Peyer's patch (tissue), 4 donors: ENCODE data around the gene PQBP1.
"Not testable (repeated sequence)": the region's sequence is repeated elsewhere in the genome, so short reads cannot be mapped to it uniquely, and the experiment has no call there.

Source experiments
- POLR2A ChIP-seq, 2 donors: fragments of 450-650 bp; IDR thresholded peaks; one replicate each; pipeline ENCODE4 v1.5.1; 2017; ENCODE audit warnings: antibody characterized with exemption in 2 of 2, mild to moderate bottlenecking in 2 of 2, moderate library complexity in 2 of 2
- TF ChIP-seq, protein P1 (sequence below), 6 experiments: fragments of 450-650 bp in 4 of 6; fragments of 200-600 bp in 2 of 6; sonication (generic) in 1 of 6; IDR thresholded peaks; one replicate each; pipeline ENCODE4 v1.5.1; 2017 to 2019; ENCODE audit warnings: antibody characterized with exemption in 6 of 6, mild to moderate bottlenecking in 3 of 6, moderate library complexity in 1 of 6

DNA sequence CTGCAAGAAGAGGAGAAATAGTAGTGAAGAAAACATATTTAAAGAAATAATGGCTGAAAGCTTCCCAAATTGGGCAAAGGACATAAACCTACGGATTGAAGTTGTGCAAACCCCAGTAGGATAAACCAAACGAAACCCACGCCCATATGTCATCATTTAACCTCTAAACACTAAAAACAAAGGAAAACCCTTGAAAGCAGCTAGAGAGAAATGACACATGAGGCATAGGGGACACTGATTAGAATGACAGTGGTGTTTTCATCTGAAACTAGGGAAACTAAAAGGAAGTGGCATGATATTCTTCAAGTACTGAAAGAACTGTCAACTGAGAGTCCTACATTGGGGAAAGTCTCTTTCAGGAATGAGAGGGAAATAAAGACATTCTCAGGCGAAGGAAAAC, 20.8 kb upstream of the PQBP1 start:
- TF ChIP-seq, protein P1, sequence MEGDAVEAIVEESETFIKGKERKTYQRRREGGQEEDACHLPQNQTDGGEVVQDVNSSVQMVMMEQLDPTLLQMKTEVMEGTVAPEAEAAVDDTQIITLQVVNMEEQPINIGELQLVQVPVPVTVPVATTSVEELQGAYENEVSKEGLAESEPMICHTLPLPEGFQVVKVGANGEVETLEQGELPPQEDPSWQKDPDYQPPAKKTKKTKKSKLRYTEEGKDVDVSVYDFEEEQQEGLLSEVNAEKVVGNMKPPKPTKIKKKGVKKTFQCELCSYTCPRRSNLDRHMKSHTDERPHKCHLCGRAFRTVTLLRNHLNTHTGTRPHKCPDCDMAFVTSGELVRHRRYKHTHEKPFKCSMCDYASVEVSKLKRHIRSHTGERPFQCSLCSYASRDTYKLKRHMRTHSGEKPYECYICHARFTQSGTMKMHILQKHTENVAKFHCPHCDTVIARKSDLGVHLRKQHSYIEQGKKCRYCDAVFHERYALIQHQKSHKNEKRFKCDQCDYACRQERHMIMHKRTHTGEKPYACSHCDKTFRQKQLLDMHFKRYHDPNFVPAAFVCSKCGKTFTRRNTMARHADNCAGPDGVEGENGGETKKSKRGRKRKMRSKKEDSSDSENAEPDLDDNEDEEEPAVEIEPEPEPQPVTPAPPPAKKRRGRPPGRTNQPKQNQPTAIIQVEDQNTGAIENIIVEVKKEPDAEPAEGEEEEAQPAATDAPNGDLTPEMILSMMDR (IDR thresholded peaks at IDR 0.05), result not testable (repeated sequence)
- not testable (repeated sequence) for TF ChIP-seq POLR2A (IDR thresholded peaks at IDR 0.05)
